Measurements from ENCODE around the gene NCOR2. TPM values are rescaled to one million over a fixed set of nuclear protein-coding genes. Genes with fewer than 3 reads are reported as not detected.
A peak's percentile ranks its signal among the peaks of the same experiment; 100 is the strongest.

NCOR2 gene
- total RNA-seq, 1 experiment from 2014 or later, result 153 TPM

DNA sequence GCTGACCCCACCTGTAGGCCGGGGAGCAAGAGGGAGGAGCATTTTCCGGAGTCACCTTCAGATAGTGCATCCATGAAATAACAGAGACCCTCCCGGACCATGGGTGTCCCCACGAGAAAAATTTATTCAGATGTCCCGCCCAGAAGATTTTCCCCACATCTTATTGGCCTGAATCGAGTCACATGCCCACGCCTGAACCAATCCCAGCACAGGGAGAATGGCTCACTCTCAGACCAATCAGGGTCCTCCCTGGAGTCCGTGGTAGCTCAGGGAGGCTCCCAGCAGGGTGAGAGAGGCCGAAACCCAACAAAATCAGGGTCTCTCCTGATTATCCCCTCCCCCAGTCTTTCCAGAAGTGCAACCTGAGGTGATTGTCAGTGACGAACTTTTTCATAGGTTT is 16.4 kb upstream of the NCOR2 start:
- ChIA-PET POLR2A (no interaction called here), CTCF (no interaction called here), RAD21 (ENCODE audit: low non-redundant PET in 1 of 2, low total read pairs in 2 of 2, uncharacterized antibody in 2 of 2, unreplicated experiment in 2 of 2) (no interaction called here)
- H3K4me3 ChIP-seq (replicated peaks in 1 of 2; ENCODE audit: low read depth in 1 of 2, low read length in 2 of 2), result no peak overlapping the region
- no peaks in the 10 kb centered on the region for H3K79me2 ChIP-seq (ENCODE audit: insufficient read depth, low read length)
- H3K4me2 ChIP-seq (ENCODE audit: low read length), result no peak overlapping the region
- BruUV-seq (replicated peaks), result no TSS peak
- DNase-seq (ENCODE audit: low read depth, low spot score) (no peak), ATAC-seq (peak; percentile 85)
- no peak overlapping the region for H3K9ac ChIP-seq (ENCODE audit: low read length)
- H3K27me3 ChIP-seq (ENCODE audit: insufficient read depth, low read length), result no peaks in the 10 kb centered on the region
- no peak overlapping the region for H3K27ac ChIP-seq (ENCODE audit: low read depth, low read length)
- no peaks in the 10 kb centered on the region for H4K20me1 ChIP-seq (ENCODE audit: insufficient read depth)
- TF ChIP-seq ELF1 (IDR thresholded peaks at IDR 0.05; ENCODE audit: borderline replicate concordance, low read depth) (no peak), EGR1 (IDR thresholded peaks at IDR 0.05; ENCODE audit: low read depth) (no peak), JUND (IDR thresholded peaks at IDR 0.05) (no peak), CEBPB (IDR thresholded peaks at IDR 0.05; ENCODE audit: low read depth) (no peak), SP1 (IDR thresholded peaks at IDR 0.05; ENCODE audit: low read depth) (no peak), EZH2phosphoT487 (IDR thresholded peaks at IDR 0.05; ENCODE audit: borderline replicate concordance) (no peak), EZH2 (IDR thresholded peaks at IDR 0.05) (no peak), ZFX (IDR thresholded peaks at IDR 0.05) (no peak), SRF (IDR thresholded peaks at IDR 0.05; ENCODE audit: low read depth) (no peak), ZNF274 (IDR thresholded peaks at IDR 0.05; ENCODE audit: low read depth, low read length) (no peak), RAD21 (IDR thresholded peaks at IDR 0.05; ENCODE audit: low read depth) (no peak), FOSL1 (IDR thresholded peaks at IDR 0.05; ENCODE audit: low read depth) (no peak), CBX3 (IDR thresholded peaks at IDR 0.05; ENCODE audit: low read depth) (no peak), TCF7L2 (IDR thresholded peaks at IDR 0.05; ENCODE audit: borderline replicate concordance, extremely low read depth, insufficient read depth, insufficient read length) (no peak), POLR2A (IDR thresholded peaks at IDR 0.05; ENCODE audit: borderline replicate concordance, extremely low read depth, insufficient read depth, insufficient read length) (no peak)
- TF ChIP-seq, protein P1, sequence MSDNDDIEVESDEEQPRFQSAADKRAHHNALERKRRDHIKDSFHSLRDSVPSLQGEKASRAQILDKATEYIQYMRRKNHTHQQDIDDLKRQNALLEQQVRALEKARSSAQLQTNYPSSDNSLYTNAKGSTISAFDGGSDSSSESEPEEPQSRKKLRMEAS (IDR thresholded peaks at IDR 0.05), result no peak
- TF ChIP-seq, protein P2, sequence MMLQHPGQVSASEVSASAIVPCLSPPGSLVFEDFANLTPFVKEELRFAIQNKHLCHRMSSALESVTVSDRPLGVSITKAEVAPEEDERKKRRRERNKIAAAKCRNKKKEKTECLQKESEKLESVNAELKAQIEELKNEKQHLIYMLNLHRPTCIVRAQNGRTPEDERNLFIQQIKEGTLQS (IDR thresholded peaks at IDR 0.05), result no peak
- TF ChIP-seq, protein P3, sequence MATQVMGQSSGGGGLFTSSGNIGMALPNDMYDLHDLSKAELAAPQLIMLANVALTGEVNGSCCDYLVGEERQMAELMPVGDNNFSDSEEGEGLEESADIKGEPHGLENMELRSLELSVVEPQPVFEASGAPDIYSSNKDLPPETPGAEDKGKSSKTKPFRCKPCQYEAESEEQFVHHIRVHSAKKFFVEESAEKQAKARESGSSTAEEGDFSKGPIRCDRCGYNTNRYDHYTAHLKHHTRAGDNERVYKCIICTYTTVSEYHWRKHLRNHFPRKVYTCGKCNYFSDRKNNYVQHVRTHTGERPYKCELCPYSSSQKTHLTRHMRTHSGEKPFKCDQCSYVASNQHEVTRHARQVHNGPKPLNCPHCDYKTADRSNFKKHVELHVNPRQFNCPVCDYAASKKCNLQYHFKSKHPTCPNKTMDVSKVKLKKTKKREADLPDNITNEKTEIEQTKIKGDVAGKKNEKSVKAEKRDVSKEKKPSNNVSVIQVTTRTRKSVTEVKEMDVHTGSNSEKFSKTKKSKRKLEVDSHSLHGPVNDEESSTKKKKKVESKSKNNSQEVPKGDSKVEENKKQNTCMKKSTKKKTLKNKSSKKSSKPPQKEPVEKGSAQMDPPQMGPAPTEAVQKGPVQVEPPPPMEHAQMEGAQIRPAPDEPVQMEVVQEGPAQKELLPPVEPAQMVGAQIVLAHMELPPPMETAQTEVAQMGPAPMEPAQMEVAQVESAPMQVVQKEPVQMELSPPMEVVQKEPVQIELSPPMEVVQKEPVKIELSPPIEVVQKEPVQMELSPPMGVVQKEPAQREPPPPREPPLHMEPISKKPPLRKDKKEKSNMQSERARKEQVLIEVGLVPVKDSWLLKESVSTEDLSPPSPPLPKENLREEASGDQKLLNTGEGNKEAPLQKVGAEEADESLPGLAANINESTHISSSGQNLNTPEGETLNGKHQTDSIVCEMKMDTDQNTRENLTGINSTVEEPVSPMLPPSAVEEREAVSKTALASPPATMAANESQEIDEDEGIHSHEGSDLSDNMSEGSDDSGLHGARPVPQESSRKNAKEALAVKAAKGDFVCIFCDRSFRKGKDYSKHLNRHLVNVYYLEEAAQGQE (IDR thresholded peaks at IDR 0.05; ENCODE audit: low read depth), result no peak
- H3K9me3 ChIP-seq (ENCODE audit: control insufficient read depth in 1 of 2, insufficient read depth in 1 of 2, low read depth in 1 of 2, low read length in 2 of 2), result no peaks in the 10 kb centered on the region
- no peaks in the 10 kb centered on the region for H3K9me2 ChIP-seq (ENCODE audit: insufficient read depth)
- no peak overlapping the region for H2AFZ ChIP-seq (ENCODE audit: low read depth, low read length, poor library complexity, severe bottlenecking)
- H3K4me1 ChIP-seq (ENCODE audit: control insufficient read depth in 1 of 2, insufficient read depth in 2 of 2, low read length in 2 of 2), result peaks cover 2 to 19% of the 10 kb centered on the region in 2 experiments; a peak in 3 of 4 replicates
- no peaks in the 10 kb centered on the region for H3K36me3 ChIP-seq (ENCODE audit: control insufficient read depth in 1 of 2, insufficient read depth in 2 of 2, low read length in 2 of 2)
- intact Hi-C loops (cut with micrococcal nuclease), result no loop called here

Data from HCT116 (cell line).